ENCODE data around the gene SLC27A2.

SLC27A2 gene

GRCh38 chr15:50261981-50262380, 80.0 kb downstream of the SLC27A2 start:
- H3K9me3 ChIP-seq = no peaks in the 10 kb centered on the region
- H3K36me3 ChIP-seq = no peaks in the 10 kb centered on the region
- peaks cover 66 to 72% of the 10 kb centered on the region in 2 experiments for H3K4me1 ChIP-seq (ENCODE audit: control insufficient read depth in 1 of 2, insufficient read depth in 1 of 2, low read depth in 1 of 2, low read length in 1 of 2)
- H3K4me3 ChIP-seq (ENCODE audit: low read depth in 1 of 2, low read length in 1 of 2) = no peak overlapping the region
- TF ChIP-seq CTCF (IDR thresholded peaks at IDR 0.05) = peak; percentile 11
- H3K27me3 ChIP-seq = no peaks in the 10 kb centered on the region
- peak overlapping the region; percentile 73 for H3K27ac ChIP-seq

GRCh38 chr15:50262533-50262932, 80.5 kb downstream of the SLC27A2 start:
- no peak for TF ChIP-seq CTCF (IDR thresholded peaks at IDR 0.05)
- peaks cover 61 to 67% of the 10 kb centered on the region in 2 experiments for H3K4me1 ChIP-seq (ENCODE audit: control insufficient read depth in 1 of 2, insufficient read depth in 1 of 2, low read depth in 1 of 2, low read length in 1 of 2)

GRCh38 chr15:50265620-50266019, 83.6 kb downstream of the SLC27A2 start, which contains the start of gene HDC:
Gene HDC, minus strand, starts transcription at chr15:50265726. Its CDS starts 103 bp downstream, at chr15:50265623.
- H3K4me3 ChIP-seq (ENCODE audit: low read depth in 1 of 2, low read length in 1 of 2) = no peak within 1 kb of the TSS
- peaks cover 30 to 36% of the 10 kb centered on the region in 2 experiments for H3K4me1 ChIP-seq (ENCODE audit: control insufficient read depth in 1 of 2, insufficient read depth in 1 of 2, low read depth in 1 of 2, low read length in 1 of 2)
- TF ChIP-seq CTCF (IDR thresholded peaks at IDR 0.05) = no peak
- H3K27ac ChIP-seq = peak within 1 kb of the TSS; percentile 15
- no peaks in the 10 kb centered on the region for H3K9me3 ChIP-seq
- no peaks in the 10 kb centered on the region for H3K27me3 ChIP-seq
- H3K36me3 ChIP-seq = no peaks in the 10 kb centered on the region

More at GRCh38 chr15:50262533-50262932, 80.5 kb downstream of the SLC27A2 start:
- H3K36me3 ChIP-seq = no peaks in the 10 kb centered on the region
- H3K4me3 ChIP-seq (ENCODE audit: low read depth in 1 of 2, low read length in 1 of 2) = no peak overlapping the region
- no peaks in the 10 kb centered on the region for H3K27me3 ChIP-seq
- peak overlapping the region; percentile 73 for H3K27ac ChIP-seq
- H3K9me3 ChIP-seq = no peaks in the 10 kb centered on the region

GRCh38 chr15:50267577-50267976, 85.6 kb downstream of the SLC27A2 start:
- Histone ChIP-seq H3K27me3 (no peaks in the 10 kb centered on the region), H3K9me3 (no peaks in the 10 kb centered on the region), H3K27ac (no peak overlapping the region), H3K4me3 (ENCODE audit: low read depth in 1 of 2, low read length in 1 of 2) (no peak overlapping the region), H3K36me3 (no peaks in the 10 kb centered on the region), H3K4me1 (ENCODE audit: control insufficient read depth in 1 of 2, insufficient read depth in 1 of 2, low read depth in 1 of 2, low read length in 1 of 2) (peaks cover 12 to 16% of the 10 kb centered on the region in 2 experiments)
- TF ChIP-seq CTCF (IDR thresholded peaks at IDR 0.05) = no peak

- H3K27me3 ChIP-seq = no peaks in the 10 kb centered on the region
- no peak for TF ChIP-seq CTCF (IDR thresholded peaks at IDR 0.05)
- peaks cover 51 to 52% of the 10 kb centered on the region in 2 experiments for H3K4me1 ChIP-seq (ENCODE audit: control insufficient read depth in 1 of 2, insufficient read depth in 1 of 2, low read depth in 1 of 2, low read length in 1 of 2)
- H3K4me3 ChIP-seq (ENCODE audit: low read depth in 1 of 2, low read length in 1 of 2) = no peak overlapping the region
- H3K9me3 ChIP-seq = no peaks in the 10 kb centered on the region
- H3K36me3 ChIP-seq = no peaks in the 10 kb centered on the region
- H3K27ac ChIP-seq = peak overlapping the region; percentile 86
These were observed 93.1 kb downstream of the SLC27A2 start for GRCh38 chr15:50275091-50275490.
